HepG2 (cell line): Measurements from ENCODE around the gene FAM193A. TPM values are rescaled to one million over a fixed set of nuclear protein-coding genes. Genes with fewer than 3 reads are reported as not detected.

Experiments
- GATAD2A ChIP-seq: IDR thresholded peaks from 2 replicates; pipeline ENCODE4 v1.6.1; 2016
- HNF4G ChIP-seq, 2 experiments: sonication (generic) in 1 of 2; formaldehyde crosslinking in 1 of 2; IDR thresholded peaks; 2 replicates each; pipeline versions ENCODE4 v1.4.0 to v1.6.1; 2011 to 2020; ENCODE audit warnings: borderline replicate concordance in 2 of 2, low read depth in 2 of 2, mild to moderate bottlenecking in 2 of 2, low read length in 1 of 2, missing genetic modification reagents in 1 of 2, moderate library complexity in 1 of 2
- JDP2 ChIP-seq: sonication (generic); formaldehyde crosslinking; IDR thresholded peaks from 2 replicates; pipeline ENCODE4 v1.8.1; 2022; ENCODE audit warnings: missing genetic modification reagents, borderline replicate concordance
- NBN ChIP-seq: fragments of 450-650 bp; conservative IDR thresholded peaks from 2 replicates; pipeline ENCODE4 v1.6.1; 2017
- POLR2AphosphoS2 ChIP-seq: IDR thresholded peaks from 2 replicates; pipeline ENCODE4 v1.6.1; 2011; ENCODE audit warnings: low read depth, low read length, improper control_type of control experiment
- SALL1 ChIP-seq: sonication (generic); formaldehyde crosslinking; IDR thresholded peaks from 2 replicates; pipeline ENCODE4 v1.8.0; 2022; ENCODE audit warnings: mild to moderate bottlenecking, missing genetic modification reagents
- SRY ChIP-seq: sonication (generic); formaldehyde crosslinking; IDR thresholded peaks from 2 replicates; pipeline ENCODE4 v1.8.0; 2022; ENCODE audit warnings: mild to moderate bottlenecking, missing genetic modification reagents
- SSRP1 ChIP-seq: IDR thresholded peaks from 2 replicates; pipeline ENCODE4 v1.6.1; 2016; ENCODE audit warnings: control low read depth
- TARDBP ChIP-seq: sonication (generic); formaldehyde crosslinking; IDR thresholded peaks from 2 replicates; pipeline ENCODE4 v1.8.0; 2022; ENCODE audit warnings: mild to moderate bottlenecking, missing genetic modification reagents
- TBP ChIP-seq: sonication (generic); formaldehyde crosslinking; IDR thresholded peaks from 2 replicates; pipeline ENCODE4 v1.5.0; 2020; ENCODE audit warnings: missing genetic modification reagents
- ZBTB38 ChIP-seq: sonication (generic); formaldehyde crosslinking; IDR thresholded peaks from 2 replicates; pipeline ENCODE4 v1.5.1; 2020; ENCODE audit warnings: mild to moderate bottlenecking, missing genetic modification reagents
- ZNF570 ChIP-seq: sonication (generic); formaldehyde crosslinking; IDR thresholded peaks from 2 replicates; pipeline ENCODE4 v1.4.0; 2020; ENCODE audit warnings: mild to moderate bottlenecking, missing genetic modification reagents, borderline replicate concordance
- ZNF646 ChIP-seq: sonication (generic); formaldehyde crosslinking; IDR thresholded peaks from 2 replicates; pipeline ENCODE4 v1.9.0; 2021; ENCODE audit warnings: mild to moderate bottlenecking, missing genetic modification reagents
- ZNF841 ChIP-seq: sonication (generic); formaldehyde crosslinking; IDR thresholded peaks from 2 replicates; pipeline ENCODE4 v1.8.1; 2023; ENCODE audit warnings: missing genetic modification reagents, borderline replicate concordance
- ZNF891 ChIP-seq: sonication (generic); formaldehyde crosslinking; IDR thresholded peaks from 2 replicates; pipeline ENCODE4 v1.5.0; 2020; ENCODE audit warnings: mild to moderate bottlenecking, missing genetic modification reagents
- ZSCAN29 ChIP-seq: sonication (generic); formaldehyde crosslinking; conservative IDR thresholded peaks from 2 replicates; pipeline ENCODE4 v1.4.0; 2020; ENCODE audit warnings: mild to moderate bottlenecking, missing genetic modification reagents
- polyA plus RNA-seq, 8 experiments: library from polyadenylated mRNA; depleted of rRNA in 3 of 8; stranded (reverse) in 7 of 8; unstranded in 1 of 8; fragments of >200 nt; fragmentation: Illumina TruSeq in 4 of 8; extraction: Trizol in 4 of 8; gene quantifications; 2 replicates each; pipeline versions ENCODE4 v1.2.1 to v1.2.3, GENCODE V29; 2011 to 2016; ENCODE audit warnings: low read depth in 4 of 8, missing spikeins in 1 of 8, mixed read lengths in 1 of 8; ENCODE audit not compliant: insufficient read depth in 1 of 8
- total RNA-seq, 5 experiments: library from RNA; depleted of rRNA; stranded (reverse); fragments of >200 nt; fragmentation: Illumina TruSeq; extraction: Trizol; gene quantifications; 2 replicates each; pipeline ENCODE4 v1.2.3, GENCODE V29; 2016; ENCODE audit warnings: low read depth in 1 of 5
- TF ChIP-seq, protein P1 (sequence below): sonication (generic); formaldehyde crosslinking; IDR thresholded peaks from 2 replicates; pipeline ENCODE4 v1.5.1; 2020; ENCODE audit warnings: mild to moderate bottlenecking, missing genetic modification reagents, moderate library complexity
- TF ChIP-seq, protein P2 (sequence below): sonication (generic); formaldehyde crosslinking; IDR thresholded peaks from 2 replicates; pipeline ENCODE4 v1.8.0; 2022; ENCODE audit warnings: missing genetic modification reagents, low read depth, mild to moderate bottlenecking, borderline replicate concordance

Gene FAM193A
- total and polyA plus RNA-seq, 2 of the 13 experiments (the other 11 are each of a cell fraction or from before 2014, with no cell fraction given): 5.7 to 8.7 TPM

DNA sequence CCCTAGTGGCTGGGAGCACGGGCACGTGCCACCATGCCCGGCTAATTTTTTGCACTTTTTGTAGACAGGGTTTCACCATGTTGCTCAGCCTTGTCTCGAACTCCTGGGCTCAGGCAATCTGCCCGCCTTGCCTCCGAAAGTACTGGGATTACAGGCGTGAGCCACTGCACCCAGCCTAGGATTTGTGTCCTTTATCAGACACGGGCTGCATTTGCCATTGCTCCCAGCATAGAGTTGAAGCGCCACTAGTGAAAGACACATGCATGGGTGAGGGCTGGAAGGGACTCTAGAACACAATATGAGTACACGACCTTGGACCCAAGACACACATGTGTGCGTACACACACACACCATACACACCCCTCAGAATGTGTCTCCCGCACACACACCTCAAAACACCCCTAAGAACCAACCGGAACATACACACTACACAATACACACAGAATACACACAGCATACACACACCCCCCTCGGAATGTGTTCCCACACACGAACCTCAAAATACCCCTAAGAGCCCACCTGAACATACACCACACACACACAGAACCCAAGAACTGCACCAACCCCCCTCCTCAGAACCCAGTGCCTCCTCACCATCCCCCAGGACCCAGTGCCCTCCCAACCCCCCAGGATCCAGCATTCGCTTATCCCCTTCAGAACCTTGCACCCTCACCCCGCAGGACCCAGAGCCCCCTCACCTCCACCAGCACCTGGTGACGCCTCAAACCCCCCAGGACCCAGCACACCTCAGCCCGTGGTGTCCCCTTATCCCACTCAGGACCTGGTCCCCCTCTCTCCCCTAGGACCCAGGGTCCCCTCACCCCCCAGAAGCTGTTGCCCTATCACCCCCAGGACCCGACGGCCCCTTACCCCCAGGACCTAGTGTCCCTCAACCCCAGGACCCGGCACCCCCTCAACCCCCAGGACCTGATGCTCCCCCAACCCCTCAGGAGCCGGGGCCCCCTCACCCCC lies 218.7 kb downstream of the FAM193A start (continued):
- peak; percentile 17; the same call in 1 of the 2 replicates for TF ChIP-seq ZNF891 (CRISPR knock-in tag)
- peak; percentile 21; the same call in 1 of the 2 replicates for TF ChIP-seq ZBTB38 (CRISPR knock-in tag)
- TF ChIP-seq GATAD2A: 0 out of 2 replicates have a peak, but pooled peaks have one; percentile 8
- 0 out of 2 replicates have a peak, but pooled peaks have one; percentile 11 for TF ChIP-seq SRY (CRISPR knock-in tag)
- no peak for TF ChIP-seq POLR2AphosphoS2
- peak; percentile 21; the same call in 1 of the 2 replicates for TF ChIP-seq SALL1 (CRISPR knock-in tag)
- TF ChIP-seq TBP (CRISPR knock-in tag): no peak
- TF ChIP-seq ZSCAN29 (CRISPR knock-in tag): no peak
- TF ChIP-seq TARDBP (CRISPR knock-in tag): no peak
- TF ChIP-seq, protein P1, sequence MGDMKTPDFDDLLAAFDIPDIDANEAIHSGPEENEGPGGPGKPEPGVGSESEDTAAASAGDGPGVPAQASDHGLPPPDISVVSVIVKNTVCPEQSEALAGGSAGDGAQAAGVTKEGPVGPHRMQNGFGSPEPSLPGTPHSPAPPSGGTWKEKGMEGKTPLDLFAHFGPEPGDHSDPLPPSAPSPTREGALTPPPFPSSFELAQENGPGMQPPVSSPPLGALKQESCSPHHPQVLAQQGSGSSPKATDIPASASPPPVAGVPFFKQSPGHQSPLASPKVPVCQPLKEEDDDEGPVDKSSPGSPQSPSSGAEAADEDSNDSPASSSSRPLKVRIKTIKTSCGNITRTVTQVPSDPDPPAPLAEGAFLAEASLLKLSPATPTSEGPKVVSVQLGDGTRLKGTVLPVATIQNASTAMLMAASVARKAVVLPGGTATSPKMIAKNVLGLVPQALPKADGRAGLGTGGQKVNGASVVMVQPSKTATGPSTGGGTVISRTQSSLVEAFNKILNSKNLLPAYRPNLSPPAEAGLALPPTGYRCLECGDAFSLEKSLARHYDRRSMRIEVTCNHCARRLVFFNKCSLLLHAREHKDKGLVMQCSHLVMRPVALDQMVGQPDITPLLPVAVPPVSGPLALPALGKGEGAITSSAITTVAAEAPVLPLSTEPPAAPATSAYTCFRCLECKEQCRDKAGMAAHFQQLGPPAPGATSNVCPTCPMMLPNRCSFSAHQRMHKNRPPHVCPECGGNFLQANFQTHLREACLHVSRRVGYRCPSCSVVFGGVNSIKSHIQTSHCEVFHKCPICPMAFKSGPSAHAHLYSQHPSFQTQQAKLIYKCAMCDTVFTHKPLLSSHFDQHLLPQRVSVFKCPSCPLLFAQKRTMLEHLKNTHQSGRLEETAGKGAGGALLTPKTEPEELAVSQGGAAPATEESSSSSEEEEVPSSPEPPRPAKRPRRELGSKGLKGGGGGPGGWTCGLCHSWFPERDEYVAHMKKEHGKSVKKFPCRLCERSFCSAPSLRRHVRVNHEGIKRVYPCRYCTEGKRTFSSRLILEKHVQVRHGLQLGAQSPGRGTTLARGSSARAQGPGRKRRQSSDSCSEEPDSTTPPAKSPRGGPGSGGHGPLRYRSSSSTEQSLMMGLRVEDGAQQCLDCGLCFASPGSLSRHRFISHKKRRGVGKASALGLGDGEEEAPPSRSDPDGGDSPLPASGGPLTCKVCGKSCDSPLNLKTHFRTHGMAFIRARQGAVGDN (CRISPR knock-in tag): peak; percentile 37
- TF ChIP-seq, protein P2, sequence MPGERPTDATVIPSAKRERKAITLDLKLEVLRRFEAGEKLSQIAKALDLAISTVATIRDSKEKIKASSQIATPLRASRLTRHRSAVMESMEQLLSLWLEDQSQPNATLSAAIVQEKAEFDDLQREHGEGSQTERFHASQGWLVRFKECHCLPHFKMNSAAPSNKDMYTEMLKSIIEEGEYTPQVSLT: no peak
- TF ChIP-seq HNF4G (IDR thresholded peaks at IDR 0.05; ENCODE audit: borderline replicate concordance, low read depth, low read length): no peak
- no peak for TF ChIP-seq HNF4G (CRISPR knock-in tag; IDR thresholded peaks at IDR 0.05; ENCODE audit: borderline replicate concordance, low read depth)
- TF ChIP-seq JDP2: no peak
- TF ChIP-seq NBN: no peak
- no peak for TF ChIP-seq ZNF841
- TF ChIP-seq ZNF646 (CRISPR knock-in tag): peak; percentile 94
- no peak for TF ChIP-seq SSRP1 (CRISPR knock-in tag)
- TF ChIP-seq ZNF570 (CRISPR knock-in tag): no peak
